Inferior parietal cortex (tissue), 1 donor: ENCODE data around the gene TEDC2.
"Not testable (repeated sequence)": the region's sequence is repeated elsewhere in the genome, so short reads cannot be mapped to it uniquely, and the experiment has no call there.

Source experiments
- DNase-seq: peaks from one replicate; pipeline ENCODE4 v3.0.0-alpha.2; 2016; ENCODE audit errors: extremely low spot score

Gene TEDC2

GRCh38 chr16:2477327-2477726 lies 17.4 kb downstream of the TEDC2 start:
- no peak for DNase-seq

GRCh38 chr16:2478279-2478678 lies 18.4 kb downstream of the TEDC2 start:
- no peak for DNase-seq

- not testable (repeated sequence) for DNase-seq
Observed at GRCh38 chr16:2479996-2480395, 20.1 kb downstream of the TEDC2 start.

- no peak for DNase-seq
Observed at GRCh38 chr16:2480948-2481347, 21.0 kb downstream of the TEDC2 start.

- DNase-seq, result no peak
Observed at GRCh38 chr16:2481676-2482075, 21.8 kb downstream of the TEDC2 start.

- no peak for DNase-seq
Observed at GRCh38 chr16:2482249-2482648, 22.3 kb downstream of the TEDC2 start.

GRCh38 chr16:2482708-2483534 lies 23.0 kb downstream of the TEDC2 start:
- DNase-seq, result no peak

- DNase-seq, result no peak
Observed at GRCh38 chr16:2483939-2484897, 24.3 kb downstream of the TEDC2 start.

- no peak for DNase-seq
Observed at GRCh38 chr16:2484898-2485508, 25.1 kb downstream of the TEDC2 start.

- no peak for DNase-seq
Observed at GRCh38 chr16:2485811-2486507, 26.1 kb downstream of the TEDC2 start.

- DNase-seq, result no peak
Observed at GRCh38 chr16:2486645-2487516, 27.0 kb downstream of the TEDC2 start.

GRCh38 chr16:2487517-2487842 lies 27.6 kb downstream of the TEDC2 start:
- DNase-seq, result no peak

- DNase-seq, result no peak
Observed at GRCh38 chr16:2487903-2488531, 28.1 kb downstream of the TEDC2 start.

GRCh38 chr16:2489581-2489980 lies 29.7 kb downstream of the TEDC2 start:
- DNase-seq, result no peak

- DNase-seq, result no peak
Observed at GRCh38 chr16:2490190-2491105, 30.5 kb downstream of the TEDC2 start.

- no peak for DNase-seq
Observed at GRCh38 chr16:2492292-2492691, 32.4 kb downstream of the TEDC2 start.

- no peak for DNase-seq
Observed at GRCh38 chr16:2493605-2494004, 33.7 kb downstream of the TEDC2 start.

- DNase-seq, result no peak
Observed at GRCh38 chr16:2494616-2495015, 34.7 kb downstream of the TEDC2 start.

GRCh38 chr16:2495041-2495440 lies 35.1 kb downstream of the TEDC2 start:
- DNase-seq, result no peak
